HG02798 (cell line): ENCODE measurements around the gene SERF2.
A peak's percentile ranks its signal among the peaks of the same experiment; 100 is the strongest.
"Not testable (repeated sequence)": the region's sequence is repeated elsewhere in the genome, so short reads cannot be mapped to it uniquely, and the experiment has no call there.

Experiments
- ATAC-seq: cut with Tn5 transposase; IDR thresholded peaks from one replicate; pipeline ENCODE4 v1.9.1; 2021; ENCODE audit warnings: mild to moderate bottlenecking; ENCODE audit not compliant: unreplicated experiment, poor library complexity

SERF2 gene

GRCh38 chr15:43826508-43827341 is 34.6 kb downstream of the SERF2 start, which contains the start of gene WDR76:
TSS of gene WDR76 (plus strand) at chr15:43827002. CDS start at chr15:43827033, 31 bp downstream.
- peak; percentile 73 for ATAC-seq

GRCh38 chr15:43828061-43828657 is 36.0 kb downstream of the SERF2 start:
- no peak for ATAC-seq

- ATAC-seq = not testable (repeated sequence)
Measured at GRCh38 chr15:43829951-43830540, 37.9 kb downstream of the SERF2 start.

GRCh38 chr15:43830691-43831275 is 38.7 kb downstream of the SERF2 start:
- not testable (repeated sequence) for ATAC-seq

DNA sequence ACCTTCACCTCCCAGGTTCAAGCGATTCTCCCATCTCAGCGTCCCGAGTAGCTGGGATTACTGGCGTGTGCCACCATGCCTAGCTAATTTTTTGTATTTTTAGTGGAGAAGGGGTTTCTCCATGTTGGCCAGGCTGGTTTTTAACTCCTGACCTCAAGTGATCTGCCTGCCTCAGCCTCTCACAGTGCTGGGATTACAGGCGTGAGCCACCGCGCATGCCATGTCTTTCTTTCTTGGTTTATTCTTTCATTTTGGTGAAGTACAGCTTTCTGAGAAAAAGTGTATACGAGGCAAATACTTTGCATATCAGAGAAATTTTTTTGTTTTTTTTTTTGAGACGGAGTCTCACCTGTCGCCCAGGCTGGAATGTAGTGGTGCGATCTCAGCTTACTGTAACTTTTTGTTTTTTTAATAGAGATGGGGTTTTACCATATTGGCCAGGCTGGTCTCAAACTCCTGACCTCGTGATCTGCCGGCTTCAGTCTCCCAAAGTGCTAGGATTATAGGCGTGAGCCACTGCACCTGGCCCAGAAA is 39.5 kb downstream of the SERF2 start:
- ATAC-seq = not testable (repeated sequence)

- ATAC-seq = not testable (repeated sequence)
Measured at GRCh38 chr15:43832485-43832884, 40.4 kb downstream of the SERF2 start.

GRCh38 chr15:43845421-43845820 is 53.3 kb downstream of the SERF2 start:
- ATAC-seq = no peak
